AG09319 (cell line): ENCODE data around the gene PALLD.

ENCODE experiments used
- DNase-seq: peaks from one replicate; pipeline ENCODE4 v3.0.0-alpha.2; 2010; ENCODE audit warnings: low read depth; ENCODE audit errors: extremely low read depth
- TF ChIP-seq, protein P1 (sequence below): IDR thresholded peaks from 2 replicates; pipeline ENCODE4 v1.5.1; 2011; ENCODE audit warnings: low read depth, mild to moderate bottlenecking, inconsistent platforms, low read length, moderate library complexity

Gene PALLD

GRCh38 chr4:168667921-168668320 is 171.1 kb downstream of the PALLD start:
- TF ChIP-seq, protein P1, sequence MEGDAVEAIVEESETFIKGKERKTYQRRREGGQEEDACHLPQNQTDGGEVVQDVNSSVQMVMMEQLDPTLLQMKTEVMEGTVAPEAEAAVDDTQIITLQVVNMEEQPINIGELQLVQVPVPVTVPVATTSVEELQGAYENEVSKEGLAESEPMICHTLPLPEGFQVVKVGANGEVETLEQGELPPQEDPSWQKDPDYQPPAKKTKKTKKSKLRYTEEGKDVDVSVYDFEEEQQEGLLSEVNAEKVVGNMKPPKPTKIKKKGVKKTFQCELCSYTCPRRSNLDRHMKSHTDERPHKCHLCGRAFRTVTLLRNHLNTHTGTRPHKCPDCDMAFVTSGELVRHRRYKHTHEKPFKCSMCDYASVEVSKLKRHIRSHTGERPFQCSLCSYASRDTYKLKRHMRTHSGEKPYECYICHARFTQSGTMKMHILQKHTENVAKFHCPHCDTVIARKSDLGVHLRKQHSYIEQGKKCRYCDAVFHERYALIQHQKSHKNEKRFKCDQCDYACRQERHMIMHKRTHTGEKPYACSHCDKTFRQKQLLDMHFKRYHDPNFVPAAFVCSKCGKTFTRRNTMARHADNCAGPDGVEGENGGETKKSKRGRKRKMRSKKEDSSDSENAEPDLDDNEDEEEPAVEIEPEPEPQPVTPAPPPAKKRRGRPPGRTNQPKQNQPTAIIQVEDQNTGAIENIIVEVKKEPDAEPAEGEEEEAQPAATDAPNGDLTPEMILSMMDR: no peak
- no peak for DNase-seq

GRCh38 chr4:168673476-168673875 is 176.6 kb downstream of the PALLD start:
- no peak for DNase-seq
- TF ChIP-seq, protein P1: no peak

- TF ChIP-seq, protein P1: no peak
- DNase-seq: no peak
Measured at GRCh38 chr4:168674077-168674747, 177.4 kb downstream of the PALLD start.

- no peak for DNase-seq
- TF ChIP-seq, protein P1: no peak
Measured at GRCh38 chr4:168674866-168675265, 178.0 kb downstream of the PALLD start.

DNA sequence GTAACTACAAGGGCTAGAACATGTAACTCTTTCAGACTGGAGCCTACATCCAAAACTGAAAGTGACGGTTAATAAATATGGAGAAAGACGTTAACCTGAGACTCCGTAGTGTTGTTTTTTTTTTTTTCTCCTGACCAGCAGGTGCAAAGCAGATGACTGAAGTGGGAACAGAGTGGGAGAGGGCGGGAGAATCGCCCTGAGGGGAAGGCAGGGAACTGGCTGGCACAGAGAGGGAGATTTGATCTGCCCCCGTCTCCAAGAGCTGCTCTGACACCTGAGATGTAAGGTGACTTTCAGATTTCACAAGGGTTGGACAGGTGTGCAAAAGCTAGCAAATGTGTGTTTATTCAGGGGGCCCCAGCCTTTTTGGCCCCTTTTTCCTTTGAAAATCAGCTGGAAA is 180.2 kb downstream of the PALLD start:
- TF ChIP-seq, protein P1: no peak
- no peak for DNase-seq

- DNase-seq: no peak
- TF ChIP-seq, protein P1: no peak
Measured at GRCh38 chr4:168677879-168678278, 181.0 kb downstream of the PALLD start.

DNA sequence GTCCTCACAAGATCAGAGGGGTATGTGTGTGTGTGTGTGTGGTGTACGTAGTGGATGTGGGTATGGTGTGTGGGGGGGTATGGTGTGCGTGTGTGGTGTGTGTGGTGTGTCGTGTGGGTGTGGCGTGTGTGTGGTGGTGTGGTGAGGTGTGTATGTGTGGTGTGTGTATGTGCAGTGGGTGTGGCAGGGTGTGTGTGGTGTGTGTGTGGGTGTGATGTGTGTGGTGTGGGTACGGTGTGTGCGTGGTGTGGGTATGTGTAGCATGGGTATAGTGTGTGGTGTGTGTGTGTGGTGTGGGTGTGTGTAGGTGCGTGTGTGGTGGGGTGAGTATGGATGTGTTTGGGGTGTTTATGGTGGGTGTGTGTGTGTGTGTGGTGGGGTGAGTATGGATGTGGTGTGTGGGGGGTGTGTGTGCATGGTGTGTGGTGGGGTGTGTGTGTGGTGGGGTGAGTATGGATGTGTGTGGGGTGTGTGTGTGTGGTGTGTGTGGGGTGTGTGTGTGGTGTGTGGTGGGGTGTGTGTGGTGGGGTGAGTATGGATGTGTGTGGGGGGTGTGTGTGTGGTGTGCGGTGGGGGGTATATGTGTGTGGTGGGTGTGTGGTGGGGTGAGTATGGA is 182.0 kb downstream of the PALLD start:
- DNase-seq: no peak
- TF ChIP-seq, protein P1: no peak
